Choroid plexus epithelial cell (primary cell): ENCODE data around the gene PREX1.
A peak's percentile ranks its signal among the peaks of the same experiment; 100 is the strongest.

Source experiments
- DNase-seq: peaks from one replicate; pipeline ENCODE4 v3.0.0-alpha.2; 2010; ENCODE audit warnings: low read depth
- H3K4me3 ChIP-seq: 2 replicates; pipeline ENCODE4 v1.5.1; 2011; ENCODE audit warnings: low read depth, mild to moderate bottlenecking, control low read depth, low read length, moderate library complexity
- CTCF ChIP-seq: conservative IDR thresholded peaks from 2 replicates; pipeline ENCODE4 v1.5.1; 2011; ENCODE audit warnings: low read depth, mild to moderate bottlenecking, control low read depth, inconsistent platforms, low read length, moderate library complexity

PREX1 gene

GRCh38 chr20:48735112-48735511 is 92.7 kb downstream of the PREX1 start:
- DNase-seq: no peak
- no peak overlapping the region for H3K4me3 ChIP-seq
- TF ChIP-seq CTCF: no peak

- no peak for DNase-seq
- H3K4me3 ChIP-seq: no peak overlapping the region
- TF ChIP-seq CTCF: no peak
These were observed 93.6 kb downstream of the PREX1 start for GRCh38 chr20:48734104-48734749.

- H3K4me3 ChIP-seq: no peak overlapping the region
- peak; percentile 58 for DNase-seq
- TF ChIP-seq CTCF: no peak
These were observed 94.5 kb downstream of the PREX1 start for GRCh38 chr20:48733296-48733790.

- TF ChIP-seq CTCF: no peak
- DNase-seq: no peak
These were observed 95.5 kb downstream of the PREX1 start for GRCh38 chr20:48732081-48732829.

GRCh38 chr20:48731536-48731935 is 96.3 kb downstream of the PREX1 start:
- DNase-seq: no peak
- no peak for TF ChIP-seq CTCF
- H3K4me3 ChIP-seq: no peak overlapping the region

More at GRCh38 chr20:48732081-48732829, 95.5 kb downstream of the PREX1 start:
- H3K4me3 ChIP-seq: no peak overlapping the region

- no peak for TF ChIP-seq CTCF
- no peak for DNase-seq
- no peak overlapping the region for H3K4me3 ChIP-seq
These were observed 96.8 kb downstream of the PREX1 start for GRCh38 chr20:48730977-48731376.
